ENCODE measurements around the gene FLT4. TPM values are rescaled to one million over a fixed set of nuclear protein-coding genes. Genes with fewer than 3 reads are reported as not detected.

Gene FLT4
- total and polyA plus RNA-seq, 9 of the 15 experiments (the other 6 are each of a cell fraction or from before 2014, with no cell fraction given), result 0.01 to 0.42 (median 0.14) TPM; not detected in 2

DNA sequence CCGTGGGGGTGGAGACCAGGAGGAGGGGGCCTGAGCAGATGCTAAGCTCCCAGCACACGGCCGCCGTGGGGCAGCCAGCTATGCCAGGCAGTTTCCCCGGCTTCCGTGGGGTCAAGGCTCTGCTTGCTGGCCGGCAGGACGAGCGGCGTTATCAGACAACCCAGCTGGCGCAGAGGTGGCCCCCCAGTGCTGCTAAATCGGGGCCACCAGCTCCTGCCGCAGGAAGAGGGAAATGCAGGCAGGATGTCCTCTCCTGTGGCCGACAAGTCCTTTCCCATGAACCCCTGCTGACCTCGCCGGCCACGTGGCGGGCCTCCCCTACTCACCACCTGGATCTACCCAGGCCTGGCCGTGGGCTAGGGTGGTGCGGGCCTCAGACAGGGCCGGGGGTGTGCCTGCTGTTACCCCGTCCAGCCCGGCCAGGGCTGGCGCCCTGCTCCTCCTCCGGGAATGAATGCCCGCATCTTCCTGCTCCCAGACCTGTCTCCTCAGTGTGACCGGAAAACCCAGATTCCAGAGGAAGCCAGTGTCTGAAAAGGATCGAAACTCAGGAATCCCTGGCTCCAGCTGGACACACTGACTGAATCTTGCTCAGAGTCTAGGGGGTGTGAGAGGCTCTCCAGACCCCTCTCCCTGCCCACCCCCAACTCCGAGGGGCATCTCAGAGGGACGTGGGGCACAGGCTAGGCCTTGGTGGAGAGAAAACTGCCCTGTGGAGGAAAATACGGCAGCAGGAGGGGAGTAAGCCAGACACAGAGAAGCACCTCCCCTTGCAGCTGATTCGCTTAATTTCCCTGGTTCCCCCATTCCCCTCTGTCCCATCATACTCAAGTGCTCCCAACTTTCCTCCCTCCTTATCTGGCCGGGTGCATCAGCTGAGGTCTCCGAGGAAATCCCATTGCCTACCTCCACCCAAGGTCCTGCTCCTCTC, 3.9 kb downstream of the FLT4 start (continued):
- TF ChIP-seq, protein P1, sequence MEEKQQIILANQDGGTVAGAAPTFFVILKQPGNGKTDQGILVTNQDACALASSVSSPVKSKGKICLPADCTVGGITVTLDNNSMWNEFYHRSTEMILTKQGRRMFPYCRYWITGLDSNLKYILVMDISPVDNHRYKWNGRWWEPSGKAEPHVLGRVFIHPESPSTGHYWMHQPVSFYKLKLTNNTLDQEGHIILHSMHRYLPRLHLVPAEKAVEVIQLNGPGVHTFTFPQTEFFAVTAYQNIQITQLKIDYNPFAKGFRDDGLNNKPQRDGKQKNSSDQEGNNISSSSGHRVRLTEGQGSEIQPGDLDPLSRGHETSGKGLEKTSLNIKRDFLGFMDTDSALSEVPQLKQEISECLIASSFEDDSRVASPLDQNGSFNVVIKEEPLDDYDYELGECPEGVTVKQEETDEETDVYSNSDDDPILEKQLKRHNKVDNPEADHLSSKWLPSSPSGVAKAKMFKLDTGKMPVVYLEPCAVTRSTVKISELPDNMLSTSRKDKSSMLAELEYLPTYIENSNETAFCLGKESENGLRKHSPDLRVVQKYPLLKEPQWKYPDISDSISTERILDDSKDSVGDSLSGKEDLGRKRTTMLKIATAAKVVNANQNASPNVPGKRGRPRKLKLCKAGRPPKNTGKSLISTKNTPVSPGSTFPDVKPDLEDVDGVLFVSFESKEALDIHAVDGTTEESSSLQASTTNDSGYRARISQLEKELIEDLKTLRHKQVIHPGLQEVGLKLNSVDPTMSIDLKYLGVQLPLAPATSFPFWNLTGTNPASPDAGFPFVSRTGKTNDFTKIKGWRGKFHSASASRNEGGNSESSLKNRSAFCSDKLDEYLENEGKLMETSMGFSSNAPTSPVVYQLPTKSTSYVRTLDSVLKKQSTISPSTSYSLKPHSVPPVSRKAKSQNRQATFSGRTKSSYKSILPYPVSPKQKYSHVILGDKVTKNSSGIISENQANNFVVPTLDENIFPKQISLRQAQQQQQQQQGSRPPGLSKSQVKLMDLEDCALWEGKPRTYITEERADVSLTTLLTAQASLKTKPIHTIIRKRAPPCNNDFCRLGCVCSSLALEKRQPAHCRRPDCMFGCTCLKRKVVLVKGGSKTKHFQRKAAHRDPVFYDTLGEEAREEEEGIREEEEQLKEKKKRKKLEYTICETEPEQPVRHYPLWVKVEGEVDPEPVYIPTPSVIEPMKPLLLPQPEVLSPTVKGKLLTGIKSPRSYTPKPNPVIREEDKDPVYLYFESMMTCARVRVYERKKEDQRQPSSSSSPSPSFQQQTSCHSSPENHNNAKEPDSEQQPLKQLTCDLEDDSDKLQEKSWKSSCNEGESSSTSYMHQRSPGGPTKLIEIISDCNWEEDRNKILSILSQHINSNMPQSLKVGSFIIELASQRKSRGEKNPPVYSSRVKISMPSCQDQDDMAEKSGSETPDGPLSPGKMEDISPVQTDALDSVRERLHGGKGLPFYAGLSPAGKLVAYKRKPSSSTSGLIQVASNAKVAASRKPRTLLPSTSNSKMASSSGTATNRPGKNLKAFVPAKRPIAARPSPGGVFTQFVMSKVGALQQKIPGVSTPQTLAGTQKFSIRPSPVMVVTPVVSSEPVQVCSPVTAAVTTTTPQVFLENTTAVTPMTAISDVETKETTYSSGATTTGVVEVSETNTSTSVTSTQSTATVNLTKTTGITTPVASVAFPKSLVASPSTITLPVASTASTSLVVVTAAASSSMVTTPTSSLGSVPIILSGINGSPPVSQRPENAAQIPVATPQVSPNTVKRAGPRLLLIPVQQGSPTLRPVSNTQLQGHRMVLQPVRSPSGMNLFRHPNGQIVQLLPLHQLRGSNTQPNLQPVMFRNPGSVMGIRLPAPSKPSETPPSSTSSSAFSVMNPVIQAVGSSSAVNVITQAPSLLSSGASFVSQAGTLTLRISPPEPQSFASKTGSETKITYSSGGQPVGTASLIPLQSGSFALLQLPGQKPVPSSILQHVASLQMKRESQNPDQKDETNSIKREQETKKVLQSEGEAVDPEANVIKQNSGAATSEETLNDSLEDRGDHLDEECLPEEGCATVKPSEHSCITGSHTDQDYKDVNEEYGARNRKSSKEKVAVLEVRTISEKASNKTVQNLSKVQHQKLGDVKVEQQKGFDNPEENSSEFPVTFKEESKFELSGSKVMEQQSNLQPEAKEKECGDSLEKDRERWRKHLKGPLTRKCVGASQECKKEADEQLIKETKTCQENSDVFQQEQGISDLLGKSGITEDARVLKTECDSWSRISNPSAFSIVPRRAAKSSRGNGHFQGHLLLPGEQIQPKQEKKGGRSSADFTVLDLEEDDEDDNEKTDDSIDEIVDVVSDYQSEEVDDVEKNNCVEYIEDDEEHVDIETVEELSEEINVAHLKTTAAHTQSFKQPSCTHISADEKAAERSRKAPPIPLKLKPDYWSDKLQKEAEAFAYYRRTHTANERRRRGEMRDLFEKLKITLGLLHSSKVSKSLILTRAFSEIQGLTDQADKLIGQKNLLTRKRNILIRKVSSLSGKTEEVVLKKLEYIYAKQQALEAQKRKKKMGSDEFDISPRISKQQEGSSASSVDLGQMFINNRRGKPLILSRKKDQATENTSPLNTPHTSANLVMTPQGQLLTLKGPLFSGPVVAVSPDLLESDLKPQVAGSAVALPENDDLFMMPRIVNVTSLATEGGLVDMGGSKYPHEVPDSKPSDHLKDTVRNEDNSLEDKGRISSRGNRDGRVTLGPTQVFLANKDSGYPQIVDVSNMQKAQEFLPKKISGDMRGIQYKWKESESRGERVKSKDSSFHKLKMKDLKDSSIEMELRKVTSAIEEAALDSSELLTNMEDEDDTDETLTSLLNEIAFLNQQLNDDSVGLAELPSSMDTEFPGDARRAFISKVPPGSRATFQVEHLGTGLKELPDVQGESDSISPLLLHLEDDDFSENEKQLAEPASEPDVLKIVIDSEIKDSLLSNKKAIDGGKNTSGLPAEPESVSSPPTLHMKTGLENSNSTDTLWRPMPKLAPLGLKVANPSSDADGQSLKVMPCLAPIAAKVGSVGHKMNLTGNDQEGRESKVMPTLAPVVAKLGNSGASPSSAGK (IDR thresholded peaks at IDR 0.05), result peak; percentile 41; the same call in 1 of the 2 replicates
- TF ChIP-seq STAG1 (CRISPR knock-in tag; IDR thresholded peaks at IDR 0.05; ENCODE audit: borderline replicate concordance), result no peak
- TF ChIP-seq, protein P2, sequence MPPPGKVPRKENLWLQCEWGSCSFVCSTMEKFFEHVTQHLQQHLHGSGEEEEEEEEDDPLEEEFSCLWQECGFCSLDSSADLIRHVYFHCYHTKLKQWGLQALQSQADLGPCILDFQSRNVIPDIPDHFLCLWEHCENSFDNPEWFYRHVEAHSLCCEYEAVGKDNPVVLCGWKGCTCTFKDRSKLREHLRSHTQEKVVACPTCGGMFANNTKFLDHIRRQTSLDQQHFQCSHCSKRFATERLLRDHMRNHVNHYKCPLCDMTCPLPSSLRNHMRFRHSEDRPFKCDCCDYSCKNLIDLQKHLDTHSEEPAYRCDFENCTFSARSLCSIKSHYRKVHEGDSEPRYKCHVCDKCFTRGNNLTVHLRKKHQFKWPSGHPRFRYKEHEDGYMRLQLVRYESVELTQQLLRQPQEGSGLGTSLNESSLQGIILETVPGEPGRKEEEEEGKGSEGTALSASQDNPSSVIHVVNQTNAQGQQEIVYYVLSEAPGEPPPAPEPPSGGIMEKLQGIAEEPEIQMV (tag; conservative IDR thresholded peaks at IDR 0.05; ENCODE audit: low read depth), result no peak
- TF ChIP-seq CBX1 (IDR thresholded peaks at IDR 0.05; ENCODE audit: low read depth), result no peak
- TF ChIP-seq TEAD2 (tag; IDR thresholded peaks at IDR 0.05), result no peak
- no peak for TF ChIP-seq NCOA1 (IDR thresholded peaks at IDR 0.05; ENCODE audit: low read depth)
- no peak for TF ChIP-seq PYGO2 (tag; IDR thresholded peaks at IDR 0.05)
- no peak for TF ChIP-seq ZKSCAN3 (CRISPR knock-in tag; IDR thresholded peaks at IDR 0.05)
- TF ChIP-seq, protein P3, sequence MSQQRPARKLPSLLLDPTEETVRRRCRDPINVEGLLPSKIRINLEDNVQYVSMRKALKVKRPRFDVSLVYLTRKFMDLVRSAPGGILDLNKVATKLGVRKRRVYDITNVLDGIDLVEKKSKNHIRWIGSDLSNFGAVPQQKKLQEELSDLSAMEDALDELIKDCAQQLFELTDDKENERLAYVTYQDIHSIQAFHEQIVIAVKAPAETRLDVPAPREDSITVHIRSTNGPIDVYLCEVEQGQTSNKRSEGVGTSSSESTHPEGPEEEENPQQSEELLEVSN (IDR thresholded peaks at IDR 0.05; ENCODE audit: borderline replicate concordance in 1 of 2, extremely low read depth in 1 of 2, insufficient read depth in 1 of 2, insufficient read length in 1 of 2, low read depth in 1 of 2, low read length in 1 of 2, poor library complexity in 1 of 2, severe bottlenecking in 1 of 2), result peak in 1 of 2 experiments; percentile 50
- TF ChIP-seq PTTG1 (tag; IDR thresholded peaks at IDR 0.05; ENCODE audit: low read depth), result no peak
